ENCODE results near the gene PLXNA4. TPM values are rescaled to one million over a fixed set of nuclear protein-coding genes. Genes with fewer than 3 reads are reported as not detected.
A peak's percentile ranks its signal among the peaks of the same experiment; 100 is the strongest.

PLXNA4 gene
- total and polyA plus RNA-seq, 4 donors: 0.63 to 4.6 (median 2.1) TPM

- WGBS, 2 donors: 85 to 92% methylated on average over 6 of the region's 6 CpGs
- H3K27me3 ChIP-seq (ENCODE audit: control insufficient read depth in 3 of 3, insufficient read depth in 3 of 3, low read length in 2 of 3): peaks cover 0 to 28% (median 18%) of the 10 kb centered on the region in 3 donors
- H3K9me3 ChIP-seq (ENCODE audit: control insufficient read depth in 4 of 4, insufficient read depth in 3 of 4, low read length in 3 of 4): no peaks in the 10 kb centered on the region
- H3K4me1 ChIP-seq (ENCODE audit: control insufficient read depth in 5 of 5, insufficient read depth in 5 of 5, low read length in 5 of 5): peaks cover 5 to 62% (median 29%) of the 10 kb centered on the region in 5 donors
- no peak overlapping the region for H3K27ac ChIP-seq (ENCODE audit: low read depth in 1 of 2, low read length in 1 of 2)
- H3K36me3 ChIP-seq (ENCODE audit: control insufficient read depth in 4 of 4, insufficient read depth in 4 of 4, low read length in 4 of 4): no peaks in the 10 kb centered on the region
- DNase-seq (no peak), ATAC-seq (ENCODE audit: insufficient read depth, low FRiP score) (no peak)
- no peak for TF ChIP-seq CTCF (IDR thresholded peaks at IDR 0.05; ENCODE audit: control extremely low read depth, extremely low read depth)
- H3K9ac ChIP-seq (ENCODE audit: insufficient read depth in 1 of 2, low read length in 2 of 2): no peak overlapping the region
- no peak overlapping the region for H3K4me3 ChIP-seq
Measured at GRCh38 chr7:132414857-132415256, 161.4 kb downstream of the PLXNA4 start.

GRCh38 chr7:132412435-132412834 lies 163.8 kb downstream of the PLXNA4 start:
- Histone ChIP-seq H3K27me3 (ENCODE audit: control insufficient read depth in 3 of 3, insufficient read depth in 3 of 3, low read length in 2 of 3) (peaks cover 0 to 25% (median 15%) of the 10 kb centered on the region in 3 donors), H3K4me3 (no peak overlapping the region), H3K36me3 (ENCODE audit: control insufficient read depth in 4 of 4, insufficient read depth in 4 of 4, low read length in 4 of 4) (no peaks in the 10 kb centered on the region), H3K4me1 (ENCODE audit: control insufficient read depth in 5 of 5, insufficient read depth in 5 of 5, low read length in 5 of 5) (peaks cover 2 to 48% (median 20%) of the 10 kb centered on the region in 5 donors), H3K27ac (ENCODE audit: low read depth in 1 of 2, low read length in 1 of 2) (no peak overlapping the region), H3K9me3 (ENCODE audit: control insufficient read depth in 4 of 4, insufficient read depth in 3 of 4, low read length in 3 of 4) (no peaks in the 10 kb centered on the region), H3K9ac (ENCODE audit: insufficient read depth in 1 of 2, low read length in 2 of 2) (no peak overlapping the region)
- no peak for TF ChIP-seq CTCF (IDR thresholded peaks at IDR 0.05; ENCODE audit: control extremely low read depth, extremely low read depth)
- no peak for ATAC-seq (ENCODE audit: insufficient read depth, low FRiP score)
- DNase-seq: no peak
- 54 to 63% methylated on average over 5 of the region's 5 CpGs for WGBS, 2 donors

GRCh38 chr7:132410861-132411541 lies 165.3 kb downstream of the PLXNA4 start:
- Histone ChIP-seq H3K36me3 (ENCODE audit: control insufficient read depth in 4 of 4, insufficient read depth in 4 of 4, low read length in 4 of 4) (no peaks in the 10 kb centered on the region), H3K27me3 (ENCODE audit: control insufficient read depth in 3 of 3, insufficient read depth in 3 of 3, low read length in 2 of 3) (peaks cover 0 to 13% (median 3%) of the 10 kb centered on the region in 3 donors), H3K4me3 (no peak overlapping the region), H3K4me1 (ENCODE audit: control insufficient read depth in 5 of 5, insufficient read depth in 5 of 5, low read length in 5 of 5) (peaks cover 2 to 42% (median 11%) of the 10 kb centered on the region in 5 donors), H3K9ac (ENCODE audit: insufficient read depth in 1 of 2, low read length in 2 of 2) (no peak overlapping the region), H3K9me3 (ENCODE audit: control insufficient read depth in 4 of 4, insufficient read depth in 3 of 4, low read length in 3 of 4) (no peaks in the 10 kb centered on the region), H3K27ac (ENCODE audit: low read depth in 1 of 2, low read length in 1 of 2) (no peak overlapping the region)
- WGBS, 2 donors: 79 to 85% methylated on average over 11 of the region's 11 CpGs
- ATAC-seq (ENCODE audit: insufficient read depth, low FRiP score): no peak
- no peak for TF ChIP-seq CTCF (IDR thresholded peaks at IDR 0.05; ENCODE audit: control extremely low read depth, extremely low read depth)
- DNase-seq: peak; percentile 64 to 76 (median 75)
